ENCODE measurements around the gene SLC38A2. TPM values are rescaled to one million over a fixed set of nuclear protein-coding genes. Genes with fewer than 3 reads are reported as not detected.
"Not testable (repeated sequence)": the region's sequence is repeated elsewhere in the genome, so short reads cannot be mapped to it uniquely, and the experiment has no call there.

SLC38A2 gene
- 399 and 480 TPM in 2 replicates for total RNA-seq
- polyA plus RNA-seq (2012), result 95.5 TPM

- DNase-seq (ENCODE audit: low read depth), result peak; percentile 95
Observed at GRCh38 chr12:46372544-46373300, at the start of gene SLC38A2. SLC38A2 (minus strand) TSS chr12:46372773; CDS start chr12:46371293, 1,480 bp downstream.

GRCh38 chr12:46419675-46420074 lies 47.1 kb upstream of the SLC38A2 start:
- DNase-seq (ENCODE audit: low read depth), result no peak

GRCh38 chr12:46415552-46415951 lies 43.0 kb upstream of the SLC38A2 start:
- DNase-seq (ENCODE audit: low read depth), result no peak

GRCh38 chr12:46414591-46415268 lies 42.2 kb upstream of the SLC38A2 start:
- DNase-seq (ENCODE audit: low read depth), result no peak

GRCh38 chr12:46413368-46413767 lies 40.8 kb upstream of the SLC38A2 start:
- no peak for DNase-seq (ENCODE audit: low read depth)

GRCh38 chr12:46412857-46413256 lies 40.3 kb upstream of the SLC38A2 start:
- no peak for DNase-seq (ENCODE audit: low read depth)

GRCh38 chr12:46410495-46410894 lies 37.9 kb upstream of the SLC38A2 start:
- peak; percentile 47 for DNase-seq (ENCODE audit: low read depth)

- DNase-seq (ENCODE audit: low read depth), result no peak
Observed at GRCh38 chr12:46409974-46410373, 37.4 kb upstream of the SLC38A2 start.

- no peak for DNase-seq (ENCODE audit: low read depth)
Observed at GRCh38 chr12:46409342-46409741, 36.8 kb upstream of the SLC38A2 start.

- no peak for DNase-seq (ENCODE audit: low read depth)
Observed at GRCh38 chr12:46408441-46408840, 35.9 kb upstream of the SLC38A2 start.

- DNase-seq (ENCODE audit: low read depth), result no peak
Observed at GRCh38 chr12:46407361-46407760, 34.8 kb upstream of the SLC38A2 start.

GRCh38 chr12:46406352-46407027 lies 33.9 kb upstream of the SLC38A2 start:
- DNase-seq (ENCODE audit: low read depth), result no peak

GRCh38 chr12:46404733-46405132 lies 32.2 kb upstream of the SLC38A2 start:
- no peak for DNase-seq (ENCODE audit: low read depth)

- peak; percentile 94 for DNase-seq (ENCODE audit: low read depth)
Observed at GRCh38 chr12:46404225-46404631, 31.7 kb upstream of the SLC38A2 start.

GRCh38 chr12:46403719-46404070 lies 31.1 kb upstream of the SLC38A2 start:
- no peak for DNase-seq (ENCODE audit: low read depth)

GRCh38 chr12:46402941-46403718 lies 30.6 kb upstream of the SLC38A2 start:
- no peak for DNase-seq (ENCODE audit: low read depth)

GRCh38 chr12:46402451-46402850 lies 29.9 kb upstream of the SLC38A2 start:
- DNase-seq (ENCODE audit: low read depth), result peak; percentile 56

GRCh38 chr12:46401662-46402061 lies 29.1 kb upstream of the SLC38A2 start:
- peak; percentile 56 for DNase-seq (ENCODE audit: low read depth)

GRCh38 chr12:46400406-46400805 lies 27.8 kb upstream of the SLC38A2 start:
- DNase-seq (ENCODE audit: low read depth), result no peak

GRCh38 chr12:46399461-46400248 lies 27.1 kb upstream of the SLC38A2 start:
- DNase-seq (ENCODE audit: low read depth), result not testable (repeated sequence)

GRCh38 chr12:46396826-46397225 lies 24.3 kb upstream of the SLC38A2 start:
- no peak for DNase-seq (ENCODE audit: low read depth)
